Stomach smooth muscle (tissue), 2 donors: Measurements from ENCODE around the gene TAF4.

Source experiments
- H3K27ac ChIP-seq: one replicate; pipeline ENCODE4 v1.7.0; 2013; ENCODE audit warnings: mild to moderate bottlenecking, low read length, inconsistent platforms
- H3K27me3 ChIP-seq, 2 donors: one replicate each; pipeline ENCODE4 v1.7.0; 2013; ENCODE audit warnings: low read length in 2 of 2; ENCODE audit not compliant: insufficient read depth in 2 of 2, control insufficient read depth in 1 of 2
- H3K36me3 ChIP-seq, 2 donors: one replicate each; pipeline ENCODE4 v1.7.0; 2013; ENCODE audit warnings: low read length in 2 of 2; ENCODE audit not compliant: control insufficient read depth in 2 of 2, insufficient read depth in 2 of 2
- H3K4me1 ChIP-seq: one replicate; pipeline ENCODE4 v1.7.0; 2013; ENCODE audit warnings: low read length; ENCODE audit not compliant: control insufficient read depth, insufficient read depth
- H3K4me3 ChIP-seq, 2 donors: one replicate each; pipeline ENCODE4 v1.7.0; 2013; ENCODE audit warnings: low read length in 2 of 2
- H3K9ac ChIP-seq, 2 donors: one replicate each; pipeline ENCODE4 v1.7.0; 2013; ENCODE audit warnings: low read length in 2 of 2, mild to moderate bottlenecking in 1 of 2
- H3K9me3 ChIP-seq, 2 donors: one replicate each; pipeline ENCODE4 v1.7.0; 2013; ENCODE audit warnings: low read length in 2 of 2; ENCODE audit not compliant: control insufficient read depth in 2 of 2
- donor health status: healthy.
- donor health status: Pancreatic carcinoma.

The TAF4 gene

DNA sequence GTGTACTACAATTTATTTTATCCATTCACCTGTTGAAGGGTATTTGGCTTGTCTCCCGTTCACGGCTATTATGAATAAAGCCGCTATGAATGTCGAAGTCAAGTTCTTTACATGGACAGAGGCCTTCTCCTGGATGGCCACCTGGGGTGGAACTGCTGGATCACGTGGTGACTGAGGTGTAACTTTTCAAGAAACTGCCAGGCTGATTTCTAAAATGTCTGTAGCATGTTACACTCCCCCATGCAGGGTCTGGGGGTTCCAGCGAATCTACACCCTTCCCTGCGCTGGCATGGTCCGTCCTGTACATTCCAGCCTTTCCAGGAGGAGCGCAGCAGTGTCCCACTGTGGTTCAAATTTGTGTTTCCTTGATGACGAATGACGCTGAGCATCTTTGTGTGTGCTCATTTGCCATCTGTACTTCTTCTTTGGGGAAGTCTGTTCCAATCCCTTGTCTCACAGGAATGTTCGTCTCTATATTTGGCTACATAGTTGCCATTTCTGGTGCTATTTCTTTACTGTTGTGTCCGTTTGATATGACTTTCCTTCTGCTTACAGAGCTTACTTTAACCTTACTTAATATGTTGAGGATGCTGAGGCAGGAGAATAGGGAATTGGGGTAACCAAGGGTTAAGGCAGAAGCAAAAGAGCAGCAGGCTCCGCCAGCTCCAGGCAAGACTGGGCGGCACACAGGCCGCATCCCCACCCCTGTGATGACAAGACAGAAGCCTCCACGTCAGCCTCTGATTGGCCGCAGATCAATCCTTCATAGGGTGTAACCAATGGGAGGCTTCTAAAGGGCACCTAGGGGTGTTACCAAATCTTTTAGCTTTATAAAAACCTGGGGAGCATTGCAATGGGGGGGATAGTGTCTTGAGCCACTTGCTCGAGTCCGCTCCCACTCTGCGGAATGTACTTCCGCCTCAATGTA, 106.6 kb downstream of the TAF4 start:
- H3K9ac ChIP-seq = no peak overlapping the region
- no peaks in the 10 kb centered on the region for H3K9me3 ChIP-seq
- H3K27ac ChIP-seq = no peak overlapping the region
- H3K36me3 ChIP-seq = no peaks in the 10 kb centered on the region
- H3K27me3 ChIP-seq = no peaks in the 10 kb centered on the region
- H3K4me3 ChIP-seq = no peak overlapping the region
- H3K4me1 ChIP-seq = no peaks in the 10 kb centered on the region

DNA sequence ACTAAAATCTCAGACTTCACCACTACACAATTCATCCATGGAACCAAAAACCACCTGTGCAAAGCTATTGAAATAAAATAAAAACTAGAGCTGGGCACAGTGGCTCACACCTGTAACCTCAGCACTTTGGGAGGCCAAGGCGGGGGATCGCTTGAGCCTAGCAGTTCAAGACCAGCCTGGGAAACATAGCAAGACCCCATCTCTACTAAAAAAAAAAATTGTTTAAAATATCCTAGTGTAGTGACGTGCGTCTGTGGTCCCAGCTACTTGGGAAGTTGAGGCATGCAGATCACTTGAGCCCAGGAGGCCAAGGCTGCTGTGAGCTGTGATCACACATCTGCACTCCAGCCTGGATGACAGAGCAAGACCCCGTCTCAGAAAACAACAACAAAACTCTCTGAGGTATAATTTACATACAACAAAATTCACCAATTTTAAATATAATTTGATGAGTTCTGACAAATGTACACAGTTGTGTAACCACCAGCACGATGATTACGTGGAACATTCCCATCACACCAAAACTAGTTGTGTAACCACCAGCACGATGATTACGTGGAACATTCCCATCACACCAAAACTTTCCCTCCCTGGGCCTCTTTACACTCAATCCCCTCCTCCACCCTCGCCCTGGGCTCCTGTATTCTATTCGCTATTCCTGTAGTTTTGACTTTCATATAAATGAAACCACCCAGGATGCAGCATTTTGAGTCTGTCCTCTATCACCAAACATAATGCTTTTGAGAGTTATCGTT, 107.5 kb downstream of the TAF4 start:
- H3K4me3 ChIP-seq = no peak overlapping the region
- no peaks in the 10 kb centered on the region for H3K36me3 ChIP-seq
- H3K4me1 ChIP-seq = no peaks in the 10 kb centered on the region
- no peaks in the 10 kb centered on the region for H3K9me3 ChIP-seq
- H3K27ac ChIP-seq = no peak overlapping the region
- peaks cover under 1 to 4% of the 10 kb centered on the region in 2 donors for H3K27me3 ChIP-seq
- no peak overlapping the region for H3K9ac ChIP-seq

DNA sequence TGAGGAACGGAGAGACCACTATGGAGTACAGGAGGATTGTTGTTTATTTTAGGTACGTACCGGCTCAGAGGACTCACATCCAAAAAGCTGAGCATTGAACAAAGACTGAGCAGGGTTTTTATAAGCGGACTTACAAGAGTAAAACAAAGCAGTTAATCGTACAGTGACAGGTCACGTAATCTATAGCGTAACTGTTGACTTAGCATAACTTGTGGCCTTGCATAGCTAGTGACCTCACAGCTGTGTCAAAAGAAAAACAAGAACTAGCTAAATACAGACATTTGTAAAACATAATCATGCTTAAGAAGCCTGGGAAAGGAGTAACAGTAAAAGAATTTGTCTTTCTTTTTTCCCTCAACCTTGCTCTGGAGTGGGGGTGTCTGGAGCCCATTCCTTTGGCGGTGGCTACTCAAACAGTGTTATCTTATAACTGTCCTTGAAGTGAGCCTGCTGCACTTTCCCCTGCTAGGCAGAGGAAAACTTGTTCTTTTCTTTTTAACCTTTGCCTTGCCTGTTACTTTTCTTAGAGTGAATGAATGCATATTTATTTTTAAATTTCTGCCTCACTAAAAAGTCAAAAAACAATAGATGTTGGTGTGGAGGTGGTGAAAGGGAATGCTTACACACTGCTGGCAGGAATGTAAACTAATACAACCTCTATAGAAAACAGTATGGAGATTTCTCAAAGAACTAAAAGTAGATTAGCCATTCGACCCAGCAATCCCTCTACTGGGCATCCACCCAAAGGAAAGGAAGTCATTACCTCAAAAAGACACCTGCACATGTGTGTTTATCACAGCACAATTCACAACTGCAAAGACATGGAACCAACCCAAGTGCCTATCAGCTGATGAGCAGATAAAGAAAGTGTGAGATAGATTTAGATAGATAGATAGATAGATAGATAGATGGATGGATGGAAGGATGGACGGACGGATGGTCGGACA, 109.0 kb downstream of the TAF4 start:
- H3K27ac ChIP-seq = no peak overlapping the region
- no peaks in the 10 kb centered on the region for H3K36me3 ChIP-seq
- no peaks in the 10 kb centered on the region for H3K9me3 ChIP-seq
- H3K4me3 ChIP-seq = no peak overlapping the region
- no peaks in the 10 kb centered on the region for H3K4me1 ChIP-seq
- H3K27me3 ChIP-seq = peaks cover 9 to 11% of the 10 kb centered on the region in 2 donors
- H3K9ac ChIP-seq = no peak overlapping the region

DNA sequence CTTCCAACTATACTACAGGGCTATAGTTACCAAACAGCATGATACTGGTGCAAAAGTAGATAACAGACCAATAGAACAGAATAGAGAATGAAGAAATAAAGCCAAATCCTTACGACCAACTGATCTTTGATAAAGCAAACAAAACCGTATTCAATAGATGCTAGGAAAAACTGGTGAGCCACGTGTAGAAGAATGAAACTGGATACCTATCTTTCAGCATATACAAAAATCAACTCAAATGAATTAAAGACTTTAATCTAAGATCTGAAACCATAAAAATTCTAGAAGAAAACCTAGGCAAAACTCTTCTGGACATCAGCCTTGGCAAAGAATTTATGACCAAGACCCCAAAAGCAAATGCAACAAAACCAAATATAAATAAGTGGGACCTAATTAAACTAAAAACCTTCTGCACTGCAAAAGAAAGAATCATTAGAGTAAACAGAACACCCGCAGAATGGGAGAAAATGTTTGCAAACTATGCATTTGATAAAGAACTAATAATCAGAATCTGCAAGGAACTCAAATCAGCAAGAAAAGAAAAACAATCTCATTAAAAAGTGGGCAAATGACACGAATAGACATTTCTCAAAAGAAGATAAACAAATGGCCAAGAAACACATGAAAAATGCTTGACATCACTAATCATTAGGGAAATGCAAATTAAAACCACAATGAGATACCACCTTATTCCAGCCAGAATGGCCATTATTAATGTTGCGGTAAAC, 109.8 kb downstream of the TAF4 start:
- Histone ChIP-seq H3K4me3 (no peak overlapping the region), H3K9ac (no peak overlapping the region), H3K4me1 (no peaks in the 10 kb centered on the region), H3K27ac (no peak overlapping the region), H3K9me3 (no peaks in the 10 kb centered on the region), H3K27me3 (peaks cover 11 to 13% of the 10 kb centered on the region in 2 donors), H3K36me3 (no peaks in the 10 kb centered on the region)

DNA sequence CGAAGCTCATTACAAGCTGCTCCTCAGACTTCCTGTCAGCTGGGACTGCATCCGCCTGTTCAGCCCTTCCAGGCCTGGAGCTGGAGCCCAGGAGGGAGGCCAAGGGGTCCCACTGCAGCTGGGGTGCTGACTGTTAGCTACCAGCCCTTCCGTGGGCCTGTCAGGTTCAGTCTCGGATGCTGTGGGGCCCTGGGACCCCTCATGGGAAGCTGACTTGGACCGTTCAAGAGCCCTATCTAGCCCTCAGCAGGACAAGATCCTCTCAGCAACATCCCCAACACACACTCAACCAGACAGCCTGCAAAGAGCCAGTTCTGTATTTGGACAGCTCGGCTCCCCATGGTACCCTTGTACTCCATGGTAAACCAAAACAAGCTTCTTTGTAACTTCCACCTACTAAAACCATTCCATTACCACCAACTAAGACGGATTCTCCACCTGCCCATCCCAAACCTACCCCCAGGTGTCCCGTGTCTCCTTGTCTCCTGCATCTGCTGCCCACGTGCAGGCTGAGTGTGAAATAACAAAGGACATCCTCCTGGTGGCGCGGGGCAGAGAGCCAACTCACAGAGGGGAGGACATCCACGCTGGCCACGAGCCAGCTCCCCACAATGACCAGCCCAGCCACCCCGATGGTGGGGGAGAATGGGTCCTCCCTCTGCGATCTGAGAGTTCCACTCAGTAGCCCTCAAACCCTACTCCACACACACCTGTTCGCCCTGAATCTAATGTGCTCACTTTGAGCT, 111.2 kb downstream of the TAF4 start:
- Histone ChIP-seq H3K27ac (no peak overlapping the region), H3K9me3 (no peaks in the 10 kb centered on the region), H3K4me3 (no peak overlapping the region), H3K4me1 (no peaks in the 10 kb centered on the region), H3K27me3 (peaks cover 11 to 13% of the 10 kb centered on the region in 2 donors), H3K9ac (no peak overlapping the region), H3K36me3 (no peaks in the 10 kb centered on the region)

- H3K27me3 ChIP-seq = peaks cover 11 to 13% of the 10 kb centered on the region in 2 donors
- H3K4me3 ChIP-seq = no peak overlapping the region
- no peak overlapping the region for H3K9ac ChIP-seq
- no peaks in the 10 kb centered on the region for H3K4me1 ChIP-seq
- H3K27ac ChIP-seq = no peak overlapping the region
- no peaks in the 10 kb centered on the region for H3K36me3 ChIP-seq
- no peaks in the 10 kb centered on the region for H3K9me3 ChIP-seq
Observed at GRCh38 chr20:61953037-61954021, 112.4 kb downstream of the TAF4 start.

DNA sequence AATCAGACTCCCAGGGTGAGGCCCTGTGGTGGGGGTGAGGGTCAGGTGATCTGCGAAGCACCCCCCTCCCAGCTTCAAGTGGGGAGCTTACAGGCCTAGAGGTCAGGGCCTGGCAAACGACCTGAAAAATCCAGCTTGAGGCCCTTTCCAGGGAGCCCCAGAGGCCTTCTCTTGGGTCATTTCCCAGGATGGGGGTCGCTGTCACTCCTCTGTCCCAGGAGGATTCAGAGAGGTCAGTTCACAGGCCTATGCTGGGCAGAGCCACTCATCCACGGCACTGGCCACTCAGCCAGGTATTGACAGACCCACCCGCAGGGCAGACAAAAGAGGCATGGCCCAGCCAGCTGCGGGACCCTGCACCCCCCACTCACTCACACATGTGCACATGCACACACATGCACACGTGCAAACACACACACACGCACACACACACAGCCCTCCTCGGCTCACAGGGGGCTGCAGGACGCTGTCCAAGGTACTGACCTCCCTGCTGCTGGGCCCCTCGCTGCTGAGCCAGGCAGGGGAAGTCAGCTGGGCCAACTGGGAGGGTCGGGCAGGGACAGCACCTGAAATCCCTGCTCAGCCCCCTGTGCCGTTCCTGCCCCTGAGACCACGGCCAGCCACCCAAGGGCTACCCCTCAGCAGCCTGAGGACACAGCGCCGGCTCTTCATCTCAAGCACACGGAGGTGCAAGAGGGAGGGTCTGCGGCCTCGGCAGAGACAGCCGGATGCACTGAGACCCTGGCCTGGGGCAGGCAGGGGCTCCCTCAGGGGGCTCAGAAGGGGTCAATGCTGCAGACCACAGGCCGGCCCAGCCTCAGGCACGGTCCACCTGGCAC, 113.8 kb downstream of the TAF4 start:
- Histone ChIP-seq H3K36me3 (no peaks in the 10 kb centered on the region), H3K9me3 (no peaks in the 10 kb centered on the region), H3K9ac (no peak overlapping the region), H3K27me3 (peaks cover 11 to 13% of the 10 kb centered on the region in 2 donors), H3K4me3 (no peak overlapping the region), H3K27ac (no peak overlapping the region), H3K4me1 (no peaks in the 10 kb centered on the region)

DNA sequence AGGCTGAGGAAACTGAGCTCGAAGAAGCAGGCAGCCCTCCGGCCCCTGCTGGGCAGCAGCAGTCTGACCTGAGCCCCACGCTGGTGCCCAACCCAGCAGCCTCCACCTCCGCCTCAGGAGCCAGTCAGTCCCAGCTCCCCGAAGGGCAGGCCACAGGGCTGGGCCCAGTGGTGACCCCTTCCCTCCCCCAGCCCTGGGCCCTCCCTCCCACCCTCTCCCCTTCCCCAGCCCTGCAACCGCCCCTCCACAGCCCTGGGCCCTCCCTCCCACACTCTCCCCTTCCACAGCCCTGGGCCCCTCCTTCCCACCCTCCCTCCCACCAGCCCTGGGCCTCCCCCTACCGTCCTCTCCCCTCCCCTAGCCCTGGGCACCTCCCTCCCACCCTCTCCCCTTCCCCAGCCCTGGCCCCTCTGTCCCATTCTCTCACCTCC, 115.0 kb downstream of the TAF4 start:
- H3K36me3 ChIP-seq = no peaks in the 10 kb centered on the region
- H3K4me3 ChIP-seq = no peak overlapping the region
- H3K27ac ChIP-seq = no peak overlapping the region
- H3K9ac ChIP-seq = no peak overlapping the region
- H3K9me3 ChIP-seq = no peaks in the 10 kb centered on the region
- no peaks in the 10 kb centered on the region for H3K4me1 ChIP-seq
- peaks cover 11 to 13% of the 10 kb centered on the region in 2 donors for H3K27me3 ChIP-seq
